Vagina (tissue), 2 donors: ENCODE data around the gene MTHFSD.

Experiments used
- POLR2A ChIP-seq, 2 donors: fragments of 450-650 bp; IDR thresholded peaks; one replicate each; pipeline ENCODE4 v1.6.1; 2017; ENCODE audit warnings: antibody characterized with exemption in 2 of 2, mild to moderate bottlenecking in 2 of 2, moderate library complexity in 2 of 2
- POLR2AphosphoS5 ChIP-seq, 2 donors: sonication (generic); formaldehyde crosslinking; IDR thresholded peaks; one replicate each; pipeline ENCODE4 v1.9.0; 2017; ENCODE audit warnings: antibody characterized with exemption in 2 of 2, mild to moderate bottlenecking in 2 of 2, low read depth in 1 of 2; ENCODE audit not compliant: insufficient read depth in 1 of 2
- TF ChIP-seq, protein P1 (sequence below), 3 experiments: fragments of 450-650 bp in 2 of 3; fragments of 200-600 bp in 1 of 3; sonication (generic) in 1 of 3; IDR thresholded peaks; one replicate each; pipeline ENCODE4 v1.5.1; 2017 to 2019; ENCODE audit warnings: antibody characterized with exemption in 3 of 3, mild to moderate bottlenecking in 2 of 3, moderate library complexity in 2 of 3

DNA sequence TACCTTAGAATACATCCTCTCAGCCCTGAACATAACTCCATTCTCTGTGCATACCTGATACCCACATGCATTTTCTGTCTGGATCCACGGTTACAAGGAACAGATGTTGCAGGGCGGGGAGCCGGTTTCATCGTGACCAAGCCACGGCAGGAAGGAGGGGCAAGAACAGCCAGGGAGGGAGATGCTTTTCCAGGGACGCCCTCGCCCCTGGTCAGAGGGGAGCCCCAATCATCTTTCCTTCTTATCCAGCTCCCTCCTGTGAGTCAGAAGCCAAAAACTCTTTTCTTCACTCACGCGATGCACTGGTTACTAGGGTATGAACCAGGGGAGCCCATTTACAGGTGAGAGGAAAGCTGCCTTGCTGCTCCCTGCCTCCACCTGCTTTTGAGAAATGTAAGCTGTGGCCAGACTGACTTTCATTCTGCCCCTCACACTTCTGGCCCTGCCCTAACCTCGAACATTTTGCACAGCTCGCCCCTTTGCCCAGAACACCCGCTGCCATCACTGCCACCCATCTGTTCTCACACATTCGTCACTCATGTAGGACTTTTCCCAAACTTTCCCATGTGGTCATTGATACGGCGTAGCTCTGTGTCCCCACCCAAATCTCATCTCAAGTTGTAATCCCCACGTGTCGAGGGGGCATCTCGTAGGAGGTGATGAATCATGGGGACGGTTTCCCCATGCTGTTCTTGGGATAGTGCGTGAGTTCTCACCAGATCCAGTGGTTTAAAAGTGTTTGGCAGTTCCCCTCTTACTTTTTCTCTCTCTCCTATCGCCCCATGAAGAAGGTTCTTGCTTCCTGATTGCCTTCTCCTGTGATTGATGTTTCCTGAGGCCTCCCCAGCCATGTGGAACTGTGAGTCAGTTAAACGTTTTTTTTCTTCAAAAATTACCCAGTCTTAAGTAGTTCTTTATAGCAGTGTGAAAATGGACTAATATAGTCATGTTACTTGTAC, 43.9 kb upstream of the MTHFSD start:
- TF ChIP-seq POLR2AphosphoS5 (IDR thresholded peaks at IDR 0.05; ENCODE audit: insufficient read depth in 1 of 2, low read depth in 1 of 2) (no peak), POLR2A (IDR thresholded peaks at IDR 0.05) (no peak)
- TF ChIP-seq, protein P1, sequence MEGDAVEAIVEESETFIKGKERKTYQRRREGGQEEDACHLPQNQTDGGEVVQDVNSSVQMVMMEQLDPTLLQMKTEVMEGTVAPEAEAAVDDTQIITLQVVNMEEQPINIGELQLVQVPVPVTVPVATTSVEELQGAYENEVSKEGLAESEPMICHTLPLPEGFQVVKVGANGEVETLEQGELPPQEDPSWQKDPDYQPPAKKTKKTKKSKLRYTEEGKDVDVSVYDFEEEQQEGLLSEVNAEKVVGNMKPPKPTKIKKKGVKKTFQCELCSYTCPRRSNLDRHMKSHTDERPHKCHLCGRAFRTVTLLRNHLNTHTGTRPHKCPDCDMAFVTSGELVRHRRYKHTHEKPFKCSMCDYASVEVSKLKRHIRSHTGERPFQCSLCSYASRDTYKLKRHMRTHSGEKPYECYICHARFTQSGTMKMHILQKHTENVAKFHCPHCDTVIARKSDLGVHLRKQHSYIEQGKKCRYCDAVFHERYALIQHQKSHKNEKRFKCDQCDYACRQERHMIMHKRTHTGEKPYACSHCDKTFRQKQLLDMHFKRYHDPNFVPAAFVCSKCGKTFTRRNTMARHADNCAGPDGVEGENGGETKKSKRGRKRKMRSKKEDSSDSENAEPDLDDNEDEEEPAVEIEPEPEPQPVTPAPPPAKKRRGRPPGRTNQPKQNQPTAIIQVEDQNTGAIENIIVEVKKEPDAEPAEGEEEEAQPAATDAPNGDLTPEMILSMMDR (IDR thresholded peaks at IDR 0.05) = no peak
